MM.1S (cell line): ENCODE data around the gene MAP3K5.

Experiments used
- DNase-seq: peaks from one replicate; pipeline ENCODE4 v3.0.0-alpha.2; 2015
- H2AFZ ChIP-seq: fragments of 300-600 bp; sonication (generic); 2 replicates; pipeline ENCODE4 v1.6.0; 2016; ENCODE audit warnings: antibody characterized with exemption, low read length
- H3F3A ChIP-seq: fragments of 300-600 bp; sonication (generic); 2 replicates; pipeline ENCODE4 v1.6.1; 2016; ENCODE audit warnings: mild to moderate bottlenecking, antibody characterized with exemption, low read length, moderate library complexity, mixed read lengths; ENCODE audit not compliant: insufficient read depth
- H3K27ac ChIP-seq: fragments of 300-600 bp; sonication (generic); 2 replicates; pipeline ENCODE4 v1.5.1; 2016; ENCODE audit warnings: mild to moderate bottlenecking, low read length
- H3K27me3 ChIP-seq: fragments of 300-600 bp; sonication (generic); replicated peaks from 2 replicates; pipeline ENCODE4 v1.6.0; 2016; ENCODE audit warnings: low read length; ENCODE audit not compliant: insufficient read depth
- H3K36me3 ChIP-seq: fragments of 300-600 bp; sonication (generic); replicated peaks from 2 replicates; pipeline ENCODE4 v1.6.1; 2016; ENCODE audit warnings: mild to moderate bottlenecking, low read length, mixed read lengths; ENCODE audit not compliant: insufficient read depth
- H3K4me1 ChIP-seq: fragments of 300-600 bp; sonication (generic); 2 replicates; pipeline ENCODE4 v1.6.1; 2016; ENCODE audit warnings: low read length, mixed read lengths
- H3K4me2 ChIP-seq: fragments of 300-600 bp; sonication (generic); 2 replicates; pipeline ENCODE4 v1.6.0; 2016; ENCODE audit warnings: low read depth, low read length
- H3K4me3 ChIP-seq: fragments of 300-600 bp; sonication (generic); 2 replicates; pipeline ENCODE4 v1.5.1; 2016; ENCODE audit warnings: low read length, mixed read lengths
- H3K79me2 ChIP-seq: fragments of 300-600 bp; sonication (generic); 2 replicates; pipeline ENCODE4 v1.6.1; 2016; ENCODE audit warnings: mixed run types, low read length, mixed read lengths
- H3K9ac ChIP-seq: fragments of 300-600 bp; sonication (generic); 2 replicates; pipeline ENCODE4 v1.6.1; 2016; ENCODE audit warnings: low read length, mixed read lengths
- H3K9me2 ChIP-seq: fragments of 300-600 bp; sonication (generic); replicated peaks from 2 replicates; pipeline ENCODE4 v1.6.1; 2016; ENCODE audit warnings: mild to moderate bottlenecking, low read length, mixed read lengths; ENCODE audit not compliant: insufficient read depth
- H3K9me3 ChIP-seq: fragments of 300-600 bp; sonication (generic); replicated peaks from 2 replicates; pipeline ENCODE4 v1.6.1; 2016; ENCODE audit warnings: mild to moderate bottlenecking, low read length, mixed read lengths; ENCODE audit not compliant: insufficient read depth
- H4K20me1 ChIP-seq: fragments of 300-600 bp; sonication (generic); 2 replicates; pipeline ENCODE4 v1.6.1; 2016; ENCODE audit warnings: mild to moderate bottlenecking, low read length, moderate library complexity, mixed read lengths; ENCODE audit not compliant: insufficient read depth
- CTCF ChIP-seq: fragments of 300-600 bp; sonication (generic); IDR thresholded peaks from 2 replicates; pipeline ENCODE4 v1.5.1; 2016; ENCODE audit warnings: antibody characterized with exemption, low read length, mixed read lengths
- EZH2 ChIP-seq: fragments of 300-600 bp; sonication (generic); optimal IDR thresholded peaks from 2 replicates; pipeline ENCODE3; 2017; ENCODE audit warnings: low read depth, mild to moderate bottlenecking, antibody characterized with exemption, low read length, mixed read lengths
- EZH2phosphoT487 ChIP-seq: fragments of 300-600 bp; sonication (generic); IDR thresholded peaks from 2 replicates; pipeline ENCODE4 v1.6.1; 2018; ENCODE audit warnings: antibody characterized with exemption, low read length

The MAP3K5 gene

GRCh38 chr6:136612666-136613389 is 179.4 kb downstream of the MAP3K5 start:
- H4K20me1 ChIP-seq: no peaks in the 10 kb centered on the region
- H3K36me3 ChIP-seq: no peaks in the 10 kb centered on the region
- H3K27me3 ChIP-seq: no peaks in the 10 kb centered on the region
- no peaks in the 10 kb centered on the region for H3K9me2 ChIP-seq
- H3K4me3 ChIP-seq: no peak overlapping the region
- H3K79me2 ChIP-seq: no peaks in the 10 kb centered on the region
- H3K9ac ChIP-seq: no peak overlapping the region
- peaks cover 7% of the 10 kb centered on the region; the same call in 1 of the 2 replicates for H3K4me1 ChIP-seq
- H3F3A ChIP-seq: no peaks in the 10 kb centered on the region
- no peak for DNase-seq
- H3K4me2 ChIP-seq: no peak overlapping the region
- H2AFZ ChIP-seq: no peak overlapping the region
- no peak overlapping the region for H3K27ac ChIP-seq
- H3K9me3 ChIP-seq: no peaks in the 10 kb centered on the region
- TF ChIP-seq CTCF (no peak), EZH2 (no peak), EZH2phosphoT487 (no peak)

- Histone ChIP-seq H3K27me3 (no peaks in the 10 kb centered on the region), H3K4me3 (no peak overlapping the region), H3K27ac (no peak overlapping the region), H3K4me1 (peaks cover 7% of the 10 kb centered on the region; the same call in 1 of the 2 replicates), H3K36me3 (no peaks in the 10 kb centered on the region), H3K9ac (no peak overlapping the region), H3K9me2 (no peaks in the 10 kb centered on the region), H3K9me3 (no peaks in the 10 kb centered on the region), H2AFZ (no peak overlapping the region), H3K79me2 (no peaks in the 10 kb centered on the region), H3F3A (no peaks in the 10 kb centered on the region), H3K4me2 (no peak overlapping the region), H4K20me1 (no peaks in the 10 kb centered on the region)
- DNase-seq: no peak
- TF ChIP-seq EZH2: no peak
- no peak for TF ChIP-seq EZH2phosphoT487
- no peak for TF ChIP-seq CTCF
Observed at GRCh38 chr6:136611746-136612145, 180.5 kb downstream of the MAP3K5 start.

DNA sequence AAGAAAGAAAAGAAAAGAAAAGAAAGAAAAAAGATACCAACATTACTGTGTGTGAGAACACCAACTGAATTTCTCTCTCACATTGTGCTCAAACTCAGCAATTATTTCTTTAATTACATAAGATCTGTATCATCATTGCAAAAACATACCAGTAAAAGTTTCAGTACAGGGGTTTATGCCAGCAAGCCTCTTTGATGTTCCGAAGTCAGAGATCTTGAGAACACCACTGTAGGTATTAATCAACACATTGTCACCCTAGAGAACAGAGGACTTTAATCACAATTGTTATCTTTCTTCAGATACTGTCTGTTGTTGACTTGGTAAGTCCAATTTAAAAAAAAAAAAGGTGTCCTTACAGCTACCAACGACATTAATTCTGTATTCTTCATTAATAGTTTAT is 181.1 kb downstream of the MAP3K5 start:
- Histone ChIP-seq H3K9me2 (no peaks in the 10 kb centered on the region), H2AFZ (no peak overlapping the region), H3K36me3 (no peaks in the 10 kb centered on the region), H4K20me1 (no peaks in the 10 kb centered on the region), H3F3A (no peaks in the 10 kb centered on the region), H3K79me2 (no peaks in the 10 kb centered on the region), H3K27me3 (no peaks in the 10 kb centered on the region), H3K4me3 (no peak overlapping the region), H3K27ac (no peak overlapping the region), H3K4me2 (no peak overlapping the region), H3K9ac (no peak overlapping the region), H3K4me1 (peaks cover 7% of the 10 kb centered on the region; the same call in 1 of the 2 replicates), H3K9me3 (no peaks in the 10 kb centered on the region)
- no peak for TF ChIP-seq EZH2phosphoT487
- no peak for TF ChIP-seq CTCF
- TF ChIP-seq EZH2: no peak
- DNase-seq: no peak
